PC-3 (cell line): Measurements from ENCODE around the gene RNF11.

Source experiments
- EZH2 ChIP-seq: fragments of 300-600 bp; sonication (generic); IDR thresholded peaks from one replicate; pipeline ENCODE4 v1.6.1; 2017; ENCODE audit warnings: antibody characterized with exemption, mild to moderate bottlenecking, low read length; ENCODE audit not compliant: unreplicated experiment
- EZH2phosphoT487 ChIP-seq: fragments of 300-600 bp; sonication (generic); IDR thresholded peaks from 2 replicates; pipeline ENCODE4 v1.6.1; 2018; ENCODE audit warnings: mild to moderate bottlenecking, antibody characterized with exemption, low read length, borderline replicate concordance
- TF ChIP-seq, protein P1 (sequence below): fragments of 300-600 bp; sonication (generic); conservative IDR thresholded peaks from 2 replicates; pipeline ENCODE4 v1.5.1; 2017; ENCODE audit warnings: antibody characterized with exemption, low read depth, mild to moderate bottlenecking, low read length

DNA sequence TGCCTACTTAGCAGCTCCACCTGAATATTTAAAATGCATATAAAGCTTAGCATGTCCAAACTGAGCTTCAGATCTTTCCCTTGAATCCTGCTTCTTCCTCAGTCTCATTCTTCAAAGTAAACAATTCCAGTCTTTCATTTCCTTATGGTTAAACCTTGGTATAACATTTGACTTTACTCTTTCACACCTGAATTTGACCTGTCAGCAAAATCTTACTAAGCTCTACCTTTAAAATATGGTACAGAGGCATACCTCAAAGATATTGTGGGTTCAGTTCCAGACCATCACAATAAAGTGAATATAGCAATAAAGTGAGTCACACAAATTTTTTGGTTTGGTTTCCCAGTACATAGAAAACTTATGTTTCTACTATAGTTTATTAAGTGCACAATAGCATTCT lies 42.5 kb upstream of the RNF11 start:
- TF ChIP-seq, protein P1, sequence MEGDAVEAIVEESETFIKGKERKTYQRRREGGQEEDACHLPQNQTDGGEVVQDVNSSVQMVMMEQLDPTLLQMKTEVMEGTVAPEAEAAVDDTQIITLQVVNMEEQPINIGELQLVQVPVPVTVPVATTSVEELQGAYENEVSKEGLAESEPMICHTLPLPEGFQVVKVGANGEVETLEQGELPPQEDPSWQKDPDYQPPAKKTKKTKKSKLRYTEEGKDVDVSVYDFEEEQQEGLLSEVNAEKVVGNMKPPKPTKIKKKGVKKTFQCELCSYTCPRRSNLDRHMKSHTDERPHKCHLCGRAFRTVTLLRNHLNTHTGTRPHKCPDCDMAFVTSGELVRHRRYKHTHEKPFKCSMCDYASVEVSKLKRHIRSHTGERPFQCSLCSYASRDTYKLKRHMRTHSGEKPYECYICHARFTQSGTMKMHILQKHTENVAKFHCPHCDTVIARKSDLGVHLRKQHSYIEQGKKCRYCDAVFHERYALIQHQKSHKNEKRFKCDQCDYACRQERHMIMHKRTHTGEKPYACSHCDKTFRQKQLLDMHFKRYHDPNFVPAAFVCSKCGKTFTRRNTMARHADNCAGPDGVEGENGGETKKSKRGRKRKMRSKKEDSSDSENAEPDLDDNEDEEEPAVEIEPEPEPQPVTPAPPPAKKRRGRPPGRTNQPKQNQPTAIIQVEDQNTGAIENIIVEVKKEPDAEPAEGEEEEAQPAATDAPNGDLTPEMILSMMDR, result no peak
- TF ChIP-seq EZH2 (no peak), EZH2phosphoT487 (no peak)
